PC-9 (cell line): ENCODE measurements around the gene PPM1E. TPM values are rescaled to one million over a fixed set of nuclear protein-coding genes. Genes with fewer than 3 reads are reported as not detected.

ENCODE experiments used
- BruUV-seq: library from RNA; stranded (reverse); fragments of 400-500 nt; replicated peaks from 2 replicates; lab custom pipeline; 2021; lab: Mats Ljungman, UMichigan
- CTCF ChIA-PET: fragments of 300-600 bp; sonication (Branson Sonifier 250); formaldehyde crosslinking; loops from one replicate; lab custom pipeline; 2022; ENCODE audit warnings: antibody characterized with exemption; lab: Charles Lee
- POLR2A ChIA-PET: fragments of 300-600 bp; sonication (Branson Sonifier 250); formaldehyde crosslinking; loops from one replicate; lab custom pipeline; 2022; ENCODE audit warnings: antibody characterized with exemption; ENCODE audit not compliant: unreplicated experiment; lab: Charles Lee
- DNase-seq, 2 experiments: peaks; one replicate each; pipeline versions ENCODE4 v3.0.0 to v3.0.0-alpha.2; 2015 to 2022; ENCODE audit warnings: mixed read lengths in 1 of 2
- H2AFZ ChIP-seq: fragments of 200-600 bp; sonication (generic); 2 replicates; pipeline ENCODE4 v1.8.1; 2017; ENCODE audit warnings: antibody characterized with exemption
- H3F3A ChIP-seq: fragments of 200-600 bp; sonication (generic); 2 replicates; pipeline ENCODE4 v1.8.1; 2017; ENCODE audit warnings: antibody characterized with exemption, mild to moderate bottlenecking, low read depth; ENCODE audit not compliant: insufficient read depth
- H3K27ac ChIP-seq: fragments of 200-600 bp; sonication (generic); 2 replicates; pipeline ENCODE4 v1.6.1; 2016; ENCODE audit warnings: mixed run types
- H3K27me3 ChIP-seq: fragments of 200-600 bp; sonication (generic); 2 replicates; pipeline ENCODE4 v1.6.1; 2016; ENCODE audit warnings: low read depth, mixed run types; ENCODE audit not compliant: insufficient read depth
- H3K36me3 ChIP-seq: fragments of 200-600 bp; sonication (generic); 2 replicates; pipeline ENCODE4 v1.6.1; 2016; ENCODE audit warnings: low read depth, mixed run types
- H3K4me1 ChIP-seq: fragments of 200-600 bp; sonication (generic); replicated peaks from 2 replicates; pipeline ENCODE4 v1.6.1; 2016; ENCODE audit warnings: mixed run types; ENCODE audit not compliant: insufficient read depth
- H3K4me2 ChIP-seq: fragments of 200-600 bp; sonication (generic); 2 replicates; pipeline ENCODE4 v1.6.1; 2017; ENCODE audit warnings: mixed run types
- H3K4me3 ChIP-seq: fragments of 200-600 bp; sonication (generic); 2 replicates; pipeline ENCODE4 v1.6.1; 2016; ENCODE audit warnings: mixed run types
- H3K79me2 ChIP-seq: fragments of 200-600 bp; sonication (generic); 2 replicates; pipeline ENCODE4 v1.6.1; 2017; ENCODE audit warnings: low read depth, mixed run types
- H3K9me2 ChIP-seq: fragments of 200-600 bp; sonication (generic); 2 replicates; pipeline ENCODE4 v1.8.1; 2017; ENCODE audit warnings: mild to moderate bottlenecking; ENCODE audit not compliant: insufficient read depth
- H3K9me3 ChIP-seq: fragments of 200-600 bp; sonication (generic); 2 replicates; pipeline ENCODE4 v1.8.1; 2016; ENCODE audit warnings: low read depth; ENCODE audit not compliant: insufficient read depth
- H4K20me1 ChIP-seq: fragments of 200-600 bp; sonication (generic); 2 replicates; pipeline ENCODE4 v1.8.1; 2017; ENCODE audit not compliant: insufficient read depth
- EZH2 ChIP-seq: fragments of 200-600 bp; sonication (generic); IDR thresholded peaks from 2 replicates; pipeline ENCODE4 v1.8.0; 2017; ENCODE audit warnings: antibody characterized with exemption, low read depth
- intact Hi-C: fragments of 100-400 bp; cut with micrococcal nuclease; formaldehyde crosslinking; loops from one replicate; pipeline ENCODE4 v1.10.0; 2022; ENCODE audit not compliant: unreplicated experiment
- total RNA-seq: library from RNA; stranded (reverse); gene quantifications from 2 replicates; pipeline ENCODE4 v1.2.3, GENCODE V29; 2021
- TF ChIP-seq, protein P1 (sequence below): fragments of 200-600 bp; sonication (generic); conservative IDR thresholded peaks from 2 replicates; pipeline ENCODE4 v1.6.1; 2017; ENCODE audit warnings: mixed run types, antibody characterized with exemption, mild to moderate bottlenecking, moderate library complexity

PPM1E gene
- total RNA-seq, 1 experiment from 2014 or later, result 0.04 TPM

DNA sequence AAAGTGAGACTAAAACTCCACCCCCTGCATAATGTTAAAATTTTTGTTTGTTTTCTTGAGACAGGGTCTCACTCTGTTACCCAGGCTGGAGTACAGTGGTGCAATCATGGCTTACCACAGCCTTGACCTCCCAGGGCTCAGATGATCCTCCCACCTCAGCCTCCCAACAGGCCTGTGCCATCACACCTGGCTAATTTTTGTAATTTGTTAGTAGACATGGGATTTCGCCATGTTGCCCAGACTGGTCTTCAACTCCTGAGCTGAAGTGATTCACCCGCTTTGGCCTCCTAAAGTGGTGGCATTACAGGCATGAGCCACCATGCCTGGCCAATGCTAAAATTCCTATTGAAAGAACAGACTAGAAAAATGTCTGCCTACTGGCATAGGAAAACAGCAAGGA lies 247.2 kb downstream of the PPM1E start:
- no peak for DNase-seq
- Histone ChIP-seq H3K79me2 (no peaks in the 10 kb centered on the region), H3K27me3 (no peaks in the 10 kb centered on the region), H3K36me3 (peaks cover 5% of the 10 kb centered on the region; the same call in 1 of the 2 replicates), H3K9me2 (no peaks in the 10 kb centered on the region), H2AFZ (no peak overlapping the region), H3K4me3 (no peak overlapping the region), H3K4me2 (no peak overlapping the region), H4K20me1 (no peaks in the 10 kb centered on the region), H3K27ac (no peak overlapping the region), H3F3A (peaks cover 10% of the 10 kb centered on the region; the same call in 1 of the 2 replicates), H3K4me1 (peaks cover 9% of the 10 kb centered on the region), H3K9me3 (no peaks in the 10 kb centered on the region)
- no TSS peak for BruUV-seq
- ChIA-PET POLR2A (no interaction called here), CTCF (no interaction called here)
- TF ChIP-seq, protein P1, sequence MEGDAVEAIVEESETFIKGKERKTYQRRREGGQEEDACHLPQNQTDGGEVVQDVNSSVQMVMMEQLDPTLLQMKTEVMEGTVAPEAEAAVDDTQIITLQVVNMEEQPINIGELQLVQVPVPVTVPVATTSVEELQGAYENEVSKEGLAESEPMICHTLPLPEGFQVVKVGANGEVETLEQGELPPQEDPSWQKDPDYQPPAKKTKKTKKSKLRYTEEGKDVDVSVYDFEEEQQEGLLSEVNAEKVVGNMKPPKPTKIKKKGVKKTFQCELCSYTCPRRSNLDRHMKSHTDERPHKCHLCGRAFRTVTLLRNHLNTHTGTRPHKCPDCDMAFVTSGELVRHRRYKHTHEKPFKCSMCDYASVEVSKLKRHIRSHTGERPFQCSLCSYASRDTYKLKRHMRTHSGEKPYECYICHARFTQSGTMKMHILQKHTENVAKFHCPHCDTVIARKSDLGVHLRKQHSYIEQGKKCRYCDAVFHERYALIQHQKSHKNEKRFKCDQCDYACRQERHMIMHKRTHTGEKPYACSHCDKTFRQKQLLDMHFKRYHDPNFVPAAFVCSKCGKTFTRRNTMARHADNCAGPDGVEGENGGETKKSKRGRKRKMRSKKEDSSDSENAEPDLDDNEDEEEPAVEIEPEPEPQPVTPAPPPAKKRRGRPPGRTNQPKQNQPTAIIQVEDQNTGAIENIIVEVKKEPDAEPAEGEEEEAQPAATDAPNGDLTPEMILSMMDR, result no peak
- no peak for TF ChIP-seq EZH2
- intact Hi-C loops, result loop anchor here (10.0 kb wide), 1 partner anchor 688 kb away; no protein-coding TSS in a partner anchor

DNA sequence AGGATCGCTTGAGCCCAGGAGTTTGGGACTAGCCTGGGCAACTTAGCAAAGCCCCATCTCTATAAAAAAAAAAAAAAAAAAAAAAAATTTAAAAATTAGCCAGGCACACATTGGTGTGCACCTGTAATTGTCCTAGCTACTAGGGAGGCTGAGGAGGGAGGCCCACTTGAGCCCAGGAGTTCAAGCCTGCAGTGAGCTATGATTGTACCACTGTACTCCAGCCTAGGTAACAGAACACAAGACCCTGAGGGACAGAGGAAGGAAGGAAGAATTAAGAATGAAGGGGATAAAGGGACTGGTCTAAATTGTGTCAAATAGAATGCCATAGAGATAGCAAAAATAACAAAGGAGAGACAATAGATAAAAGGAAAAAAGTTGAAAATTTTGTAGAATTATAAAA lies 248.2 kb downstream of the PPM1E start:
- H3K4me2 ChIP-seq, result no peak overlapping the region
- H3K27ac ChIP-seq, result no peak overlapping the region
- DNase-seq, result no peak
- POLR2A ChIA-PET, result no interaction called here
- peaks cover 5% of the 10 kb centered on the region; the same call in 1 of the 2 replicates for H3K36me3 ChIP-seq
- no peaks in the 10 kb centered on the region for H3K9me3 ChIP-seq
- H4K20me1 ChIP-seq, result no peaks in the 10 kb centered on the region
- CTCF ChIA-PET, result interaction anchor here (0.6 to 0.7 kb wide), 2 partner anchors 88 to 1068 kb away, joined by 6 to 12 read pairs; no protein-coding TSS in a partner anchor
- H3K4me1 ChIP-seq, result no peaks in the 10 kb centered on the region
- H3K79me2 ChIP-seq, result no peaks in the 10 kb centered on the region
- no peak for TF ChIP-seq EZH2
- TF ChIP-seq, protein P1, result no peak
- H3K27me3 ChIP-seq, result no peaks in the 10 kb centered on the region
- no peaks in the 10 kb centered on the region for H3K9me2 ChIP-seq
- H2AFZ ChIP-seq, result no peak overlapping the region
- no peak overlapping the region for H3K4me3 ChIP-seq
- intact Hi-C loops, result loop anchor here (1.0 to 10.0 kb wide), 3 partner anchors 293 to 689 kb away; no protein-coding TSS in a partner anchor
- BruUV-seq, result no TSS peak
- peaks cover 10% of the 10 kb centered on the region; the same call in 1 of the 2 replicates for H3F3A ChIP-seq

DNA sequence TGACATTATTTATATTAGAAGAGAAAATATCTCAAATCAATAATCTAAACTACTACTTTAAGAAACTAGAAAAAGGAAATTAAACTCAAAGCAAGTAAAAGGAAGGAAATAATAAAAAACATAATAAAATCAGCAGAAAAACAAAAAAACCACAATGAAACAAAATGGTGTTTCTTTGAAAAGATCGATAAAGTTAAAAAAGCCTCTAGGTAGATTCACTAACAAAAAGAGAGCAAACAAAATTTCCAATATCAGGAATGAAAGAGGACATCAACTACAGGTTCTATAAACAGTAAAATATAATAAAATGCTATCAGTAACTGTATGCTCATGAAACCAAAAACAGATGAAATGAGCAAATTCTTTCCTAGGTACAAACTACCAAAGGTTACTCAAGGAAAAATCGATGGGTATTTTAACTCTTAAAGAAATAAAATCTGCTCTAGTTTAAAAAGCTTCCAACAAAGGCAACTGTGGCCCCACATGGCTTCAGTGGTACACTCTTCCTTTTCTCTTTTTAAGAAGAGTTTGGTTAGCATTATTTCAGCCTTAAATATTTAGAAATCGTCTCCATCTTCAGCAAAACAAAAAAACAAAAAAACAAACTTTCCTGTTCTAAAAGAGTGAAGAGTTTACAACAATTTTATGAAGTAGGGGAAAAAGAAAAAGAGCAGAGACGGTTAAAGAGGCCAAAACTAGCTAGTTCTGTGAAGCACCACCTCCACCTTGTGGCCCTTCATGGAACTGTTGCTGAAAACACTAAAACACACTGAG lies 248.9 kb downstream of the PPM1E start:
- intact Hi-C loops, result loop anchor here (1.0 to 10.0 kb wide), 5 partner anchors 44 to 690 kb away; no protein-coding TSS in a partner anchor
- Histone ChIP-seq H3K9me2 (no peaks in the 10 kb centered on the region), H3K27ac (no peak overlapping the region), H3K4me1 (no peaks in the 10 kb centered on the region), H2AFZ (no peak overlapping the region), H3K9me3 (no peaks in the 10 kb centered on the region), H3K4me2 (no peak overlapping the region), H3K27me3 (no peaks in the 10 kb centered on the region), H3K36me3 (peaks cover 4% of the 10 kb centered on the region; the same call in 1 of the 2 replicates), H3K79me2 (no peaks in the 10 kb centered on the region), H4K20me1 (no peaks in the 10 kb centered on the region), H3K4me3 (no peak overlapping the region), H3F3A (peaks cover 10% of the 10 kb centered on the region; the same call in 1 of the 2 replicates)
- peak in 1 of 2 experiments; percentile 43 for DNase-seq
- TF ChIP-seq, protein P1, result peak; percentile 97
- TF ChIP-seq EZH2, result no peak
- CTCF ChIA-PET, result interaction anchor here (0.6 to 1.5 kb wide), 4 partner anchors 89 to 1068 kb away, joined by 3 to 12 read pairs (median 6); no protein-coding TSS in a partner anchor
- POLR2A ChIA-PET, result no interaction called here
- no TSS peak for BruUV-seq
